ENCODE results near the gene GPD2.

DNA sequence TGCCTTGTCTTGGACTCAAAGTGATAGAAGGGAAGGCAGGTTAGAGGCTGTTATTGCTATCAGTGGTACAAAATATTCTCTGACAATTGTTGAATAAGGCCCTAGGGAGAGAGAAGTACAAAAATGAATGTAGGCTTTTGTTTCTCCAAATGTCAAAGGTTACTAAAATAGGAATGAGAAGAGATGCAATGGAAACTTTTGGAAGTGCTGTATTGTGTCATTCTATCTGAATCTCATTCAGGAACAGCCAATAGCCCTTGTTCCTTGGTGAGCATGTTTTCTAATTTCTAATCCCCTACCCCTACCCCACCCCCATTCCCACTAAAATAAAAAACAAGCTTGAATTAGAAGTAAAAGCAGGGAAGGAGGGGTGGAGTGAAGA, 166.4 kb downstream of the GPD2 start:
- TF ChIP-seq CTCF (IDR thresholded peaks at IDR 0.05) (no peak), POLR2A (IDR thresholded peaks at IDR 0.05) (no peak)

Data from esophagus squamous epithelium (tissue), 4 donors.